Limb (tissue), 2 donors: ENCODE measurements around the gene SUN2.

Source experiments
- DNase-seq, 2 donors: peaks; one replicate each; pipeline ENCODE4 v3.0.0-alpha.2; 2016; ENCODE audit errors: extremely low spot score in 2 of 2

Gene SUN2

GRCh38 chr22:38753948-38754750 lies 1.6 kb downstream of the SUN2 start:
- DNase-seq = peak in 1 of 2 donors; percentile 17

- DNase-seq = peak in 1 of 2 donors; percentile 10
Measured at GRCh38 chr22:38751422-38752346, 4.1 kb downstream of the SUN2 start.

GRCh38 chr22:38751066-38751421 lies 4.8 kb downstream of the SUN2 start:
- DNase-seq = no peak

GRCh38 chr22:38750638-38751037 lies 5.2 kb downstream of the SUN2 start:
- DNase-seq = no peak

- DNase-seq = no peak
Measured at GRCh38 chr22:38750104-38750503, 5.7 kb downstream of the SUN2 start.

GRCh38 chr22:38748487-38749136 lies 7.2 kb downstream of the SUN2 start:
- no peak for DNase-seq

- no peak for DNase-seq
Measured at GRCh38 chr22:38745676-38746460, 9.9 kb downstream of the SUN2 start.

GRCh38 chr22:38744981-38745380 lies 10.8 kb downstream of the SUN2 start:
- DNase-seq = no peak

- no peak for DNase-seq
Measured at GRCh38 chr22:38742176-38742942, 13.4 kb downstream of the SUN2 start.

GRCh38 chr22:38741576-38741975 lies 14.2 kb downstream of the SUN2 start:
- DNase-seq = no peak

- no peak for DNase-seq
Measured at GRCh38 chr22:38741166-38741565, 14.6 kb downstream of the SUN2 start.

GRCh38 chr22:38740754-38741153 lies 15.0 kb downstream of the SUN2 start:
- no peak for DNase-seq

GRCh38 chr22:38740116-38740723 lies 15.6 kb downstream of the SUN2 start:
- DNase-seq = no peak

- DNase-seq = no peak
Measured at GRCh38 chr22:38739300-38740055, 16.3 kb downstream of the SUN2 start.

- no peak for DNase-seq
Measured at GRCh38 chr22:38738475-38739070, 17.2 kb downstream of the SUN2 start.

GRCh38 chr22:38737302-38738060 lies 18.3 kb downstream of the SUN2 start:
- no peak for DNase-seq

- no peak for DNase-seq
Measured at GRCh38 chr22:38736257-38736570, 19.6 kb downstream of the SUN2 start.
